ENCODE results near the gene LRRC28.

GRCh38 chr15:99324700-99325099 is 73.4 kb downstream of the LRRC28 start:
- TF ChIP-seq CHD2 (IDR thresholded peaks at IDR 0.05; ENCODE audit: low read depth, low read length) (no peak), ZNF384 (IDR thresholded peaks at IDR 0.05; ENCODE audit: low read depth, low read length) (no peak), CTCF (IDR thresholded peaks at IDR 0.05 in 2 of 3, conservative IDR thresholded peaks at IDR 0.05 in 1 of 3; ENCODE audit: insufficient read depth in 2 of 3, low read depth in 1 of 3, low read length in 3 of 3) (no peak), FOXK2 (conservative IDR thresholded peaks at IDR 0.05 in 1 of 2, IDR thresholded peaks at IDR 0.05 in 1 of 2; ENCODE audit: low read depth in 2 of 2) (no peak), POLR2AphosphoS5 (IDR thresholded peaks at IDR 0.05; ENCODE audit: control insufficient read depth, insufficient read depth, low read depth, low read length) (no peak), BDP1 (IDR thresholded peaks at IDR 0.05; ENCODE audit: insufficient read depth, insufficient read length) (no peak), NCOR1 (IDR thresholded peaks at IDR 0.05) (no peak), BHLHE40 (IDR thresholded peaks at IDR 0.05; ENCODE audit: low read length) (no peak), CEBPB (tag; IDR thresholded peaks at IDR 0.05) (no peak), REST (IDR thresholded peaks at IDR 0.05; ENCODE audit: borderline replicate concordance) (no peak), REST (CRISPR knock-in tag; IDR thresholded peaks at IDR 0.05; ENCODE audit: low read depth) (no peak)

Data from K562 (cell line).